ENCODE data around the gene NEURL2.
A peak's percentile ranks its signal among the peaks of the same experiment; 100 is the strongest.

The NEURL2 gene

GRCh38 chr20:45867136-45867818, 23.7 kb downstream of the NEURL2 start:
- no peak for DNase-seq

- DNase-seq, result no peak
Observed at GRCh38 chr20:45866454-45866853, 24.6 kb downstream of the NEURL2 start.

GRCh38 chr20:45863543-45864470, 27.2 kb downstream of the NEURL2 start:
- no peak for DNase-seq

- no peak for DNase-seq
Observed at GRCh38 chr20:45861221-45862075, 29.6 kb downstream of the NEURL2 start.

GRCh38 chr20:45860560-45861220, 30.3 kb downstream of the NEURL2 start:
- no peak for DNase-seq

GRCh38 chr20:45859916-45860315, 31.1 kb downstream of the NEURL2 start:
- DNase-seq, result no peak

GRCh38 chr20:45857882-45858216, 33.2 kb downstream of the NEURL2 start:
- DNase-seq, result no peak

GRCh38 chr20:45857114-45857881, 33.7 kb downstream of the NEURL2 start, which contains the start of the genes ACOT8 and ZSWIM3:
TSS of gene ACOT8 (minus strand) at chr20:45857392. CDS start at chr20:45857315, 77 bp downstream.
TSS of gene ZSWIM3 (plus strand) at chr20:45857614. CDS start at chr20:45857826, 212 bp downstream.
- DNase-seq, result peak; percentile 87 to 100

- DNase-seq, result no peak
Observed at GRCh38 chr20:45853484-45853883, 37.5 kb downstream of the NEURL2 start.

- DNase-seq, result no peak
Observed at GRCh38 chr20:45852326-45852725, 38.7 kb downstream of the NEURL2 start.

GRCh38 chr20:45851501-45851900, 39.5 kb downstream of the NEURL2 start:
- DNase-seq, result no peak

GRCh38 chr20:45850926-45851325, 40.1 kb downstream of the NEURL2 start:
- no peak for DNase-seq

GRCh38 chr20:45850238-45850637, 40.8 kb downstream of the NEURL2 start:
- DNase-seq, result no peak

GRCh38 chr20:45848969-45849582, 41.9 kb downstream of the NEURL2 start:
- no peak for DNase-seq

- no peak for DNase-seq
Observed at GRCh38 chr20:45848421-45848820, 42.6 kb downstream of the NEURL2 start.

- no peak for DNase-seq
Observed at GRCh38 chr20:45845452-45845851, 45.6 kb downstream of the NEURL2 start.

GRCh38 chr20:45843506-45843905, 47.5 kb downstream of the NEURL2 start:
- DNase-seq, result no peak

- no peak for DNase-seq
Observed at GRCh38 chr20:45842169-45842812, 48.7 kb downstream of the NEURL2 start.

- DNase-seq, result no peak
Observed at GRCh38 chr20:45841407-45842129, 49.4 kb downstream of the NEURL2 start.

- DNase-seq, result no peak
Observed at GRCh38 chr20:45840700-45841198, 50.3 kb downstream of the NEURL2 start.

Data from bone marrow (tissue), 2 donors.